Raji (cell line): ENCODE results near the gene GRM5.

ENCODE experiments used
- POLR2A ChIP-seq: IDR thresholded peaks from 2 replicates; pipeline ENCODE4 v1.6.1; 2011; ENCODE audit warnings: low read depth, low read length, control low read depth; ENCODE audit not compliant: insufficient read depth

Gene GRM5

GRCh38 chr11:88814076-88814475 lies 251.7 kb downstream of the GRM5 start:
- no peak for TF ChIP-seq POLR2A

GRCh38 chr11:88813233-88813915 lies 252.4 kb downstream of the GRM5 start:
- TF ChIP-seq POLR2A, result no peak

GRCh38 chr11:88810420-88811097 lies 255.2 kb downstream of the GRM5 start:
- TF ChIP-seq POLR2A, result no peak

GRCh38 chr11:88809126-88809525 lies 256.7 kb downstream of the GRM5 start:
- no peak for TF ChIP-seq POLR2A

GRCh38 chr11:88807349-88807748 lies 258.4 kb downstream of the GRM5 start:
- no peak for TF ChIP-seq POLR2A

GRCh38 chr11:88806410-88806809 lies 259.4 kb downstream of the GRM5 start:
- TF ChIP-seq POLR2A, result no peak

- no peak for TF ChIP-seq POLR2A
Measured at GRCh38 chr11:88801484-88802123, 264.2 kb downstream of the GRM5 start.

- no peak for TF ChIP-seq POLR2A
Measured at GRCh38 chr11:88799771-88800500, 265.8 kb downstream of the GRM5 start.

GRCh38 chr11:88790182-88790581 lies 275.6 kb downstream of the GRM5 start:
- TF ChIP-seq POLR2A, result no peak

GRCh38 chr11:88779577-88779976 lies 286.2 kb downstream of the GRM5 start:
- no peak for TF ChIP-seq POLR2A

GRCh38 chr11:88770475-88771079 lies 295.2 kb downstream of the GRM5 start:
- no peak for TF ChIP-seq POLR2A

GRCh38 chr11:88744140-88744539 lies 321.6 kb downstream of the GRM5 start:
- no peak for TF ChIP-seq POLR2A

- TF ChIP-seq POLR2A, result no peak
Measured at GRCh38 chr11:88739524-88739923, 326.3 kb downstream of the GRM5 start.

- TF ChIP-seq POLR2A, result no peak
Measured at GRCh38 chr11:88709567-88709966, 356.2 kb downstream of the GRM5 start.

GRCh38 chr11:88704485-88704884 lies 361.3 kb downstream of the GRM5 start:
- TF ChIP-seq POLR2A, result no peak
